ENCODE data around the gene LDHAL6A. TPM values are rescaled to one million over a fixed set of nuclear protein-coding genes. Genes with fewer than 3 reads are reported as not detected.
A peak's percentile ranks its signal among the peaks of the same experiment; 100 is the strongest.

LDHAL6A gene
- total RNA-seq, 1 experiment from 2014 or later: not detected

GRCh38 chr11:18492888-18493287 lies 37.2 kb downstream of the LDHAL6A start:
- peaks cover 20% of the 10 kb centered on the region for H3K4me1 ChIP-seq (ENCODE audit: low read length)
- peak; percentile 53 for DNase-seq
- H3K79me2 ChIP-seq (ENCODE audit: low read length): peaks cover 29% of the 10 kb centered on the region
- H3K4me2 ChIP-seq (ENCODE audit: low read depth, low read length, poor library complexity, severe bottlenecking): peak overlapping the region; percentile 1
- no peaks in the 10 kb centered on the region for H3K27me3 ChIP-seq (ENCODE audit: low read length)
- H3K36me3 ChIP-seq (ENCODE audit: insufficient read depth, low read length): peaks cover 33% of the 10 kb centered on the region
- no peaks in the 10 kb centered on the region for H3K9me3 ChIP-seq (ENCODE audit: low read length)
- no peak overlapping the region for H3K4me3 ChIP-seq (ENCODE audit: low read length)
- no peak overlapping the region for H2AFZ ChIP-seq (ENCODE audit: low read length)
- no peak overlapping the region for H3K9ac ChIP-seq (ENCODE audit: low read length)
- no peaks in the 10 kb centered on the region for H4K20me1 ChIP-seq (ENCODE audit: insufficient read depth, low read depth, low read length)
- peak overlapping the region; percentile 10; the same call in 1 of the 2 replicates for H3K27ac ChIP-seq (ENCODE audit: low read length)
- no peaks in the 10 kb centered on the region for H3K9me2 ChIP-seq (replicated peaks; ENCODE audit: insufficient read depth, low read length)

GRCh38 chr11:18493310-18493709 lies 37.7 kb downstream of the LDHAL6A start:
- H3K9me3 ChIP-seq (ENCODE audit: low read length): no peaks in the 10 kb centered on the region
- DNase-seq: no peak
- no peaks in the 10 kb centered on the region for H3K27me3 ChIP-seq (ENCODE audit: low read length)
- H3K4me1 ChIP-seq (ENCODE audit: low read length): peaks cover 20% of the 10 kb centered on the region
- no peaks in the 10 kb centered on the region for H3K9me2 ChIP-seq (replicated peaks; ENCODE audit: insufficient read depth, low read length)
- H4K20me1 ChIP-seq (ENCODE audit: insufficient read depth, low read depth, low read length): no peaks in the 10 kb centered on the region
- H2AFZ ChIP-seq (ENCODE audit: low read length): no peak overlapping the region
- H3K36me3 ChIP-seq (ENCODE audit: insufficient read depth, low read length): peaks cover 33% of the 10 kb centered on the region
- H3K79me2 ChIP-seq (ENCODE audit: low read length): peaks cover 26% of the 10 kb centered on the region
- peak overlapping the region; percentile 10; the same call in 1 of the 2 replicates for H3K27ac ChIP-seq (ENCODE audit: low read length)
- no peak overlapping the region for H3K4me3 ChIP-seq (ENCODE audit: low read length)
- H3K4me2 ChIP-seq (ENCODE audit: low read depth, low read length, poor library complexity, severe bottlenecking): peak overlapping the region; percentile 1
- no peak overlapping the region for H3K9ac ChIP-seq (ENCODE audit: low read length)

GRCh38 chr11:18495271-18495670 lies 39.6 kb downstream of the LDHAL6A start:
- no peak overlapping the region for H3K9ac ChIP-seq (ENCODE audit: low read length)
- H3K9me3 ChIP-seq (ENCODE audit: low read length): no peaks in the 10 kb centered on the region
- H3K9me2 ChIP-seq (replicated peaks; ENCODE audit: insufficient read depth, low read length): no peaks in the 10 kb centered on the region
- H2AFZ ChIP-seq (ENCODE audit: low read length): no peak overlapping the region
- H3K27ac ChIP-seq (ENCODE audit: low read length): no peak overlapping the region
- peaks cover 38% of the 10 kb centered on the region for H3K36me3 ChIP-seq (ENCODE audit: insufficient read depth, low read length)
- no peak overlapping the region for H3K4me3 ChIP-seq (ENCODE audit: low read length)
- peaks cover 20% of the 10 kb centered on the region for H3K4me1 ChIP-seq (ENCODE audit: low read length)
- H3K79me2 ChIP-seq (ENCODE audit: low read length): peaks cover 26% of the 10 kb centered on the region
- peak; percentile 53 for DNase-seq
- no peaks in the 10 kb centered on the region for H3K27me3 ChIP-seq (ENCODE audit: low read length)
- no peaks in the 10 kb centered on the region for H4K20me1 ChIP-seq (ENCODE audit: insufficient read depth, low read depth, low read length)
- no peak overlapping the region for H3K4me2 ChIP-seq (ENCODE audit: low read depth, low read length, poor library complexity, severe bottlenecking)

GRCh38 chr11:18495703-18496102 lies 40.0 kb downstream of the LDHAL6A start:
- no peak overlapping the region for H3K4me3 ChIP-seq (ENCODE audit: low read length)
- H3K36me3 ChIP-seq (ENCODE audit: insufficient read depth, low read length): peaks cover 35% of the 10 kb centered on the region

GRCh38 chr11:18498039-18498438 lies 42.4 kb downstream of the LDHAL6A start:
- Histone ChIP-seq H3K9me3 (ENCODE audit: low read length) (no peaks in the 10 kb centered on the region), H2AFZ (ENCODE audit: low read length) (no peak overlapping the region), H3K9me2 (replicated peaks; ENCODE audit: insufficient read depth, low read length) (no peaks in the 10 kb centered on the region), H3K36me3 (ENCODE audit: insufficient read depth, low read length) (peaks cover 37% of the 10 kb centered on the region), H3K4me3 (ENCODE audit: low read length) (no peak overlapping the region), H4K20me1 (ENCODE audit: insufficient read depth, low read depth, low read length) (no peaks in the 10 kb centered on the region), H3K27ac (ENCODE audit: low read length) (no peak overlapping the region), H3K27me3 (ENCODE audit: low read length) (no peaks in the 10 kb centered on the region), H3K4me2 (ENCODE audit: low read depth, low read length, poor library complexity, severe bottlenecking) (no peak overlapping the region), H3K79me2 (ENCODE audit: low read length) (peaks cover 16% of the 10 kb centered on the region), H3K9ac (ENCODE audit: low read length) (no peak overlapping the region), H3K4me1 (ENCODE audit: low read length) (peaks cover 15% of the 10 kb centered on the region)
- no peak for DNase-seq

More at GRCh38 chr11:18495703-18496102, 40.0 kb downstream of the LDHAL6A start:
- H3K27ac ChIP-seq (ENCODE audit: low read length): no peak overlapping the region
- H4K20me1 ChIP-seq (ENCODE audit: insufficient read depth, low read depth, low read length): no peaks in the 10 kb centered on the region
- no peaks in the 10 kb centered on the region for H3K9me2 ChIP-seq (replicated peaks; ENCODE audit: insufficient read depth, low read length)
- peaks cover 26% of the 10 kb centered on the region for H3K79me2 ChIP-seq (ENCODE audit: low read length)
- H3K9me3 ChIP-seq (ENCODE audit: low read length): no peaks in the 10 kb centered on the region
- no peak overlapping the region for H3K9ac ChIP-seq (ENCODE audit: low read length)
- H3K4me2 ChIP-seq (ENCODE audit: low read depth, low read length, poor library complexity, severe bottlenecking): no peak overlapping the region
- H3K4me1 ChIP-seq (ENCODE audit: low read length): peaks cover 20% of the 10 kb centered on the region
- no peak overlapping the region for H2AFZ ChIP-seq (ENCODE audit: low read length)
- H3K27me3 ChIP-seq (ENCODE audit: low read length): no peaks in the 10 kb centered on the region
- DNase-seq: no peak

- Histone ChIP-seq H3K27me3 (ENCODE audit: low read length) (no peaks in the 10 kb centered on the region), H3K4me1 (ENCODE audit: low read length) (no peaks in the 10 kb centered on the region), H4K20me1 (ENCODE audit: insufficient read depth, low read depth, low read length) (no peaks in the 10 kb centered on the region), H3K9ac (ENCODE audit: low read length) (no peak overlapping the region), H2AFZ (ENCODE audit: low read length) (no peak overlapping the region), H3K27ac (ENCODE audit: low read length) (no peak overlapping the region), H3K9me3 (ENCODE audit: low read length) (no peaks in the 10 kb centered on the region), H3K79me2 (ENCODE audit: low read length) (no peaks in the 10 kb centered on the region), H3K9me2 (replicated peaks; ENCODE audit: insufficient read depth, low read length) (no peaks in the 10 kb centered on the region), H3K4me2 (ENCODE audit: low read depth, low read length, poor library complexity, severe bottlenecking) (no peak overlapping the region), H3K36me3 (ENCODE audit: insufficient read depth, low read length) (peaks cover 35% of the 10 kb centered on the region), H3K4me3 (ENCODE audit: low read length) (no peak overlapping the region)
- no peak for DNase-seq
Measured at GRCh38 chr11:18501629-18502028, 46.0 kb downstream of the LDHAL6A start.

- no peak overlapping the region for H2AFZ ChIP-seq (ENCODE audit: low read length)
- no peaks in the 10 kb centered on the region for H3K4me1 ChIP-seq (ENCODE audit: low read length)
- no peaks in the 10 kb centered on the region for H3K9me2 ChIP-seq (replicated peaks; ENCODE audit: insufficient read depth, low read length)
- H3K4me3 ChIP-seq (ENCODE audit: low read length): no peak overlapping the region
- no peaks in the 10 kb centered on the region for H4K20me1 ChIP-seq (ENCODE audit: insufficient read depth, low read depth, low read length)
- H3K4me2 ChIP-seq (ENCODE audit: low read depth, low read length, poor library complexity, severe bottlenecking): no peak overlapping the region
- H3K9ac ChIP-seq (ENCODE audit: low read length): no peak overlapping the region
- peaks cover 2% of the 10 kb centered on the region; the same call in 1 of the 2 replicates for H3K79me2 ChIP-seq (ENCODE audit: low read length)
- no peaks in the 10 kb centered on the region for H3K9me3 ChIP-seq (ENCODE audit: low read length)
- DNase-seq: no peak
- no peak overlapping the region for H3K27ac ChIP-seq (ENCODE audit: low read length)
- no peaks in the 10 kb centered on the region for H3K27me3 ChIP-seq (ENCODE audit: low read length)
- peaks cover 39% of the 10 kb centered on the region for H3K36me3 ChIP-seq (ENCODE audit: insufficient read depth, low read length)
Measured at GRCh38 chr11:18502352-18502751, 46.7 kb downstream of the LDHAL6A start.

- Histone ChIP-seq H3K4me3 (ENCODE audit: low read length) (no peak overlapping the region), H3K4me2 (ENCODE audit: low read depth, low read length, poor library complexity, severe bottlenecking) (no peak overlapping the region), H3K36me3 (ENCODE audit: insufficient read depth, low read length) (peaks cover 11% of the 10 kb centered on the region; the same call in 1 of the 2 replicates), H3K9ac (ENCODE audit: low read length) (no peak overlapping the region), H3K9me2 (replicated peaks; ENCODE audit: insufficient read depth, low read length) (no peaks in the 10 kb centered on the region), H3K79me2 (ENCODE audit: low read length) (peaks cover 86% of the 10 kb centered on the region), H4K20me1 (ENCODE audit: insufficient read depth, low read depth, low read length) (no peaks in the 10 kb centered on the region), H3K9me3 (ENCODE audit: low read length) (no peaks in the 10 kb centered on the region), H2AFZ (ENCODE audit: low read length) (no peak overlapping the region), H3K27me3 (ENCODE audit: low read length) (no peaks in the 10 kb centered on the region), H3K27ac (ENCODE audit: low read length) (no peak overlapping the region), H3K4me1 (ENCODE audit: low read length) (peaks cover 14% of the 10 kb centered on the region)
- no peak for DNase-seq
Measured at GRCh38 chr11:18521122-18521521, 65.5 kb downstream of the LDHAL6A start.

Data from Karpas-422 (cell line).